GM18505 (cell line): ENCODE data around the gene FPR3.
"Not testable (repeated sequence)": the region's sequence is repeated elsewhere in the genome, so short reads cannot be mapped to it uniquely, and the experiment has no call there.

Experiments
- ATAC-seq: cut with Tn5 transposase; IDR thresholded peaks from one replicate; pipeline ENCODE4 v1.9.1; 2021; ENCODE audit not compliant: unreplicated experiment
- POLR2A ChIP-seq: IDR thresholded peaks from 4 replicates; pipeline ENCODE4 v1.6.1; 2011; ENCODE audit warnings: borderline replicate concordance; ENCODE audit not compliant: insufficient read depth, insufficient read length; ENCODE audit errors: extremely low read depth

Gene FPR3, protein sequence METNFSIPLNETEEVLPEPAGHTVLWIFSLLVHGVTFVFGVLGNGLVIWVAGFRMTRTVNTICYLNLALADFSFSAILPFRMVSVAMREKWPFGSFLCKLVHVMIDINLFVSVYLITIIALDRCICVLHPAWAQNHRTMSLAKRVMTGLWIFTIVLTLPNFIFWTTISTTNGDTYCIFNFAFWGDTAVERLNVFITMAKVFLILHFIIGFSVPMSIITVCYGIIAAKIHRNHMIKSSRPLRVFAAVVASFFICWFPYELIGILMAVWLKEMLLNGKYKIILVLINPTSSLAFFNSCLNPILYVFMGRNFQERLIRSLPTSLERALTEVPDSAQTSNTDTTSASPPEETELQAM

DNA sequence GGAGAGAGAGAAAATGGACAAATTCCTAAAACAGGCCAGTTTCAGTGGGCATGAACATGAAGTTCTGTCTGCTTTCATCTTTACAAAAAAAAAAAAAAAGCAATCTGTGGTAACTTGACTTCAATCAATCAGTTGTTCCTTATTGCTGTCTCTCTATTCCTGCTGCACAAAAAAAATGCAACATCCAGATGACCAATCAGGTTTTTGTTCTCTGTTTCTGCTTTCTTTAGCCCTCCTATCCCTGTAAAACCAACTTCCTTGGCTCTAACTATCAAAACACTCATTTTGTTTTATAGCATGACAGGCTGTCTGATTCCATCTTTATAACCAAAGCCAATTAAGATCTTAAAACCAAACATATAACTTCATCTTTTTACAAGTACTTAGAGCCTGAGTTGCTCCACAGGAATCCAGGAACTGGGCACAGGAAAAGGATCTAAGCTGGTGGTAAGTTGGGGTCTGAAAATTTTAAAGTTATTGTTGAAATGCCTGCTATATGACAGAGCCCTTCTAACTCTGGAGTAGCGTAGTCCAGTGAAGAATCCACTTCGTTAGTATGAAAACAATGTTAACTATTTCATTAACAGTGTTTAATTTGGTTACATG, at the start of gene FPR3:
Gene FPR3 (plus strand): TSS at position 273 of the 606 bp plus-strand sequence. CDS start 28,592 bp downstream, outside the sequence.
- ATAC-seq = no peak
- TF ChIP-seq POLR2A = no peak

DNA sequence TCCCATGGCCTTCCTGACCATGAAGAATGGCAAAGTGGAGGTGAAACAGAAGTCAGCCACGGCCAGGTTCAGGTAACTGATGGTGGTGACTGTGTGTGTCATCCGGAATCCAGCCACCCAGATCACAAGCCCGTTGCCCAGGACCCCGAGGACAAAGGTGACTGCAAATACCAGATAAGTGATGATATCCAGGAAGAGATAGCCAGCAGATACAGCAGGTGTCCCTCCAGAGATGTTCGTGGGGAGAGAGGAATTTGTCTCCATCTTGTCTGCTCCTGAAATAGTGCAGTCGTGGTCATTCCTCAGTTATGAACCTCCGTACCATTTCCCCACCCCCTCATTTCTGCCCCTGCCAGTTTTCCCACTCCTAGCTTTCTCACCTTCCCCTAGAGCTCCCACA, 48.2 kb upstream of the FPR3 start:
- no peak for TF ChIP-seq POLR2A
- ATAC-seq = no peak

DNA sequence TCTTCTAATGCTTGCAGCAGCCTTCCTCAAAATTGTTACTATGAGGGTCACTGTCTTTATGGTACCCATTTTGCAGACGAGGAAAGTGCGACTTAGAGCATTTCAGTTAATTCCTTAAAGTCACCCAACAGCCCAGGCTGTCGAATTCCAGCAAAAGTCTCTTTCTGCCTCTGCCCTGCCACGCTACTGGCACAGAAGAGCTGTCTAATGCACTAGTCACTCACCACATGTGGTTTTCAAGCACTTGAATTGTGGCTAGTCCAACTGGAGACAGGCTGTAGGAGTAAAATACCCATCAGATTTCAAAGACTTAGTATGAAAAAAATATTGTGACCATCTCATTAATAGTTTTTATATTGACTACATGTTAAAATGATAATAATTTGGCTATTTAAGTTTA, 45.0 kb upstream of the FPR3 start:
- ATAC-seq = no peak
- TF ChIP-seq POLR2A = no peak

DNA sequence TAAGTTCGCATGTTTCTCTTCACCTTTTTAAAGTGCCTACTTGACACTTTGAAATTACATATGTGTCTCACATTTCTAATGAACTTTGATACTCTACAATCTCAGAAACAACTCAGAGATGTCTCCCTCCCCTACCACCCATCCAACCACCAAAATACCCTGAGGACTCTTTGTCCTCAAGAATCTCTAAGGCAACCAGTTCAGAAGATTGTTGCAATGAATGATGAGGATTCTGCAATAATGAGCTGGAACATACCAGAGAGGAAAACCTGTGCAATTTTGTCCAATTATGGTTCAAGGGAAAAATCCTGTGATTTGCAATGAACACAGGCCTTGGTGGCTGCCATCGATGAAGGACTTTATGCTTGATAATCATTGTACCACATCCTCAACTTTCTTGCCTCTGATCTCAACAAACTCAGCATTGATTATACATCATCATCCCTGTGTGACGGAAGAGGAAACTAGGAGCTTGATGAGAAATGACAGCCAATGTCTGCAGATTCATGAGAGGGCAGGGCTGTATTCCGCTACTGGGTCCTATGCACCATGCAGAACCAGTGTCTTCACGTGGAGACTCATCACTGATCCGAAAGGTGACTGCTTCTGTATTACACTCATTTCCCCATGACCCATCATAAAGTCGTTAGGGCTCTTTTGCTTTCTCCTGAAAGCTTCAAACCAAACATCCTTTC, 44.4 kb upstream of the FPR3 start:
- no peak for TF ChIP-seq POLR2A
- ATAC-seq = no peak

DNA sequence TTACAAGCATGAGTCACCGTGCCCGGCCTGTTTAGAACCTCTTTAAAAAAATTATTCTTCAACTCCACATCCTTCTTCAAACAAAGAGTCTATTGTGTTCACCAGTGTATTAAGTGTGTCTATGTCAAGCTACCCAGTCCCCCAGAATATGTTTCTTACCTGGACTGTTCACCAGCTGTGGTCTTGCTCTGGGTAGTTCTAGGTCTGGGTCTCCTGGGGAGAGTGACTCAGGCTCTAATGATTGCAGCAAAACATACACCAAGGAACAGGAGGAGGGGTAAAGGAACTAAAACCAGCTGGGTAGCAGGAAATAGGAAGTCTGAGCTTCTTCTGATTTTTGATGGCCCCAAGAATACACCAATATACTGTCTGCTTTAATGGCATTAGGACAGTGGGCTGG, 43.3 kb upstream of the FPR3 start, which contains the start of gene FPR1:
Gene FPR1 (minus strand): TSS at position 224 of the 400 bp plus-strand sequence. CDS start 4,884 bp downstream, outside the sequence.
- no peak for ATAC-seq
- no peak for TF ChIP-seq POLR2A

DNA sequence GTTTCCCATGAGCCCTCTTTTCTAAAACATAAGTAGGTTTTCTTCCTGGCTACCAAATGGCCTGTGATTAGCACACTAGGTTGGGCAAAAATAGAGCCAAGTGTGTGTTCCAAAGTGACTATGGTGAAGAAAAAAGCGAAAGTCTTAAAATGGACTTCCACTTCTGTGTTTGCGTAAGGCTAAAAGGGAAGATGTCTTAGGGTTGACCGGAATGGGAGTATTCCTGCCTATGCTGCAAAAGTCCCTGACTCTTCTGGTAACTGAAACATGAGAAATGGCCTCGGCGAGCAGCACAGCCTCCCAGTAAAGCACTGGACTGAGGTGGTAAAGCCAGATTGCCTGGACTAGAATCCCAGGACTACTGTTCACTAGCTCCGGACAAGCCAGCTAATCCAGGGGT, 40.8 kb upstream of the FPR3 start:
- TF ChIP-seq POLR2A = no peak

DNA sequence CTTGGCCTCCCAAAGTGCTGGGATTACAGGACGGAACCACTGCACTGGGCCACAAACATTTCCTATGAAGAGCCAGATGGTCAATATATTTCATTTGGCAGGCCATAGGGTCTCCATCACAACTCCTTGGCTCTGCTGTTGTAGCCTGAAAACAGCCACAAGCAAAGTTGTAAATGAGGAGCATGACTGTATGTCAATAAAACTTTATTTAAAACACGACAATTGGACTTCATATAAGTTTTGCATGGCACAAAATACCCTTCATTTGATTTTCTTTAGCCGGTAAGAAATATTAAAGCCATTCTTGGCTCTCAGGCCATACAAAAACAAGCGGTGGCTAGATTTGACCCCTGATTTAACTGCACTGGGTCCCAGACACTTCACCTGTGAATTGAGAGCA, 40.2 kb upstream of the FPR3 start:
- ATAC-seq = no peak
- no peak for TF ChIP-seq POLR2A

More for the DNA sequence above, 40.8 kb upstream of the FPR3 start:
- no peak for ATAC-seq

DNA sequence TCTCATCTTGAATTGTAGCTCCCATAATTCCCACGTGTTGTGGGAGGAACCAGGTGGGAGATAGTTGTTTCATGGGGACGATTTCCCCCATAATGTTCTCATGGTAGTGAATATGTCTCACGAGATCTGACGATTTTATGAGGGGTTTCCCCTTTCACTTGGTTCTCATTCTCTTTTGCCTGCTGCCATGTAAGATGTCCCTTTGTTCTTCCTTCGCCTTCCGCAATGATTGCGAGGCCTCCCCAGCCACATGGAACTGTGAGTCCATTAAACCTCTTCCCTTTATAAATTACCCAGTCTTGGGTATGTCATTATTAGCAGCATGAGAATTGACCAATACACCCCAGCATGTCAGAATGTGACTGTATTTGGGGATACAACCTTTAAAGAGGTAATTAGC, 39.4 kb upstream of the FPR3 start:
- TF ChIP-seq POLR2A = no peak
- ATAC-seq = no peak

DNA sequence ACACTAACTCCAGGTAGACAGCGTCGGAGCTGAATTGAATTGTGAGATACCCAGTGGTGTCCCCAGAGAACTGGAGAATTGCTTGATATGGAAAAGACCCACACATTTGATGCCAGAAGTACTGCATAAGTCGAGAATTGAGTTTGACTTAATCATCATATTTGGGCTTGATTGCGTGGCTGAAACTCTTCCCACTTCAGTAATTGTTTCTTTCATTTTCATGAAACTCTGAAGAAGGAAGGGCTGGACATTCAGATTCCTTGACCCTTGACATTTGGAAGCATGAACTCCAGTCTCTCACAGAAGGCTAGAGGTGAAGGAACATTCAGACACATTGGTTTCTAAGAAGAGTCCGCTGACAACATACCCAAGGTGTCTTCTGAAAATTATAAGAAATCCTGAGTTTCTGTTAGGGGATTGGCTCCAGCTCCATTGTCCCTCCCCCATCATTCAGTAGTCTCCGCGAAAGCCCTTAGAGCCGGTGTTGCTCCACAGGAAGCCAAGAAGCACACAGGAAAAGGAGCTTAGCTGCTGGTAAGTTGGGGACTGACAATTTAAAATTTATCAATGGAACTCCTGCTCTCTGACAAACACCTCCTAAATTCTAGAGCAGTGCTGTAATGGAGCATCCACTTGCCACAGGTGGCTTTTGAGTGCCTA, 34.1 kb upstream of the FPR3 start, which contains the start of gene FPR2:
Gene FPR2 (plus strand): TSS at position 484 of the 660 bp plus-strand sequence. CDS start 7,479 bp downstream, outside the sequence.
- ATAC-seq = no peak
- TF ChIP-seq POLR2A = no peak

DNA sequence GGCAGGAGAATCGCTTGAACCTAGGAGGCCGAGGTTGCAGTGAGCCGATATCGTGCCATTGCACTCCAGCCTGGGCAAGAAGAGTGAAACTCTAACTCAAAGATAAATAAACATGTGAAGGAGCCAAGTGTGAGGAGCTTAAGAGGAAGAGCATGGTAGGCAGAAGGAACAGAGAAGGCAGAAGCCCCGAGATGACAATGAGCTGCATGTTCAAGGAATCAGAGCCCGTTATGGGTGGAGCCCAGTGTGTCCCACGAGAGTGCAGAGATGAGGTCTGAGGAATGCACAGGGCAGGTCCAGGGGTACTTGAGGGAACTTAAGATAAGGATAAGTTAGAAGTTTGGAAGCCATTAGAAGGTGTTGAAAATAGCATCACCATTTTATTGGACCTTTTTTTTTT, 33.3 kb upstream of the FPR3 start:
- TF ChIP-seq POLR2A = no peak
- ATAC-seq = no peak

DNA sequence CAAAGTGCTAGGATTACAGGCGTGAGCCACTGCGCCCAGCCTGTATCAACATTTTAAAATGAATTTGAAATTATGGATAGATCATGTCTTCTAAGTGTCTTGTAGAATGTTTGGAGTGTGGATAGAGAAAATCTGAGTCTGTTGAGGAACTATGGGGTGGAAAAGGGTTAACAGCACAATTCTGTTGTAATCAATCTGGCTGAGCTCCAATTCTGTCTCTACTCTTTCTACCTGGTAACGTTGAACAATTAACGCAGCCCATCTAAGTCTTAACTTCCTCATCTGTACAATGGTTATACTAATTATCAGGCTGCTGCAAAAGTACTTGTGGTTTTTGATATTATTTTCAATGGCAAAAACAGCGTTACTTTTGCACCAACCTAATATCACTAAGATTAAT, 29.9 kb upstream of the FPR3 start:
- TF ChIP-seq POLR2A = no peak

DNA sequence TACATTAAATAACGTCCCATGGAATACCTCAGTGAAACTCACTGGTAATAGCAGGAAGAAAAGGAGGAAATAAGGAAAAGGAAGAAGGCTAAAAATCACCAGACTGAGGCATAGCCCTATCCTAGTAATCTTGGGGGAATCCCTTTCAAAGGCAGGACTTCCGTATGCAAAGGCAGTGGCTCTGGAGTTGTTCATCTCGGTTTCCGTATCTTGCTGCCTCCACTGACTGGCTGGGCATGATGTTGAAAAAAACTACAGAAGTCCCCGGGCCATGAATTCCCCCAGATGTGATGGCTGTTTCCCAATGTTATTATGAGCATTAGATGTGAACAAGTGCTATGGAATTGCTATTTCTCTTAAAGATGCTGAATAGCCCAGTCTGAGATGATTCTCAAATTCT, 28.5 kb upstream of the FPR3 start:
- ATAC-seq = no peak
- TF ChIP-seq POLR2A = no peak

More for the DNA sequence above, 29.9 kb upstream of the FPR3 start:
- no peak for ATAC-seq

DNA sequence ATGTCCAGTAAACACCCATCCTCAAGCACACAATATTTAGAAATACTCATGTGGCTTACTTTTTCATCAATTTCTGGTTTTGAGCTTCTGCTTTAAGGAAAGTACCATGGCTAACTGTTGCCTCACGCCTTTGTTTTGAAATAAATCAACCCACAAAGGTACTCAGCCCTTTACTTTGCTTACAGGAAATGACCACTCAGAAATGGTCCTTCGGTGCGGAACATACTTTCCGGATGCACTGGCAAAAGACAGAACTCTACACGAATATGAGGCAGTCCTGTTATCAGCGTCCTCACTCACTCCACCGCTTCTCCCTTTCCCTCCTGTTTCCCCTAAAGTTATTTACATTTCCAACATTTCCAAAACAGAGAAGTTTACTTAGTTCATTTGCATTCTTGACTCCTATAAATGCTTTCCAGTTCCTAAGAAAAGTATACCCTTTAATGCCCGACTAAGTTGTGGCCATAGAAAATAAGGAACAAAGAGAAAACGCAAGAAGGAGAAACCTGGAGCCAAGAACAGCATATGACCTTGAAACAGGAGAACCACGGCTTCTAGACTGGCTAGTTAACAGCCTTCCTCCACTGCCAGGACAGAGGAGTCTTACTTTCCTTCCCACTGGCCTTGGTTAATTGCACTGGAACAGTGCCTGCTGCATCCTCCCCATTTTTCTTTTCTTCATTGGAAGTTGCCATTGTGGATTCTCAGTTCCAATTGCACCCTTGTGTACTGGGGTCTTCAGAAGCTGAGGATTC, 23.4 kb upstream of the FPR3 start:
- no peak for ATAC-seq
- TF ChIP-seq POLR2A = no peak

DNA sequence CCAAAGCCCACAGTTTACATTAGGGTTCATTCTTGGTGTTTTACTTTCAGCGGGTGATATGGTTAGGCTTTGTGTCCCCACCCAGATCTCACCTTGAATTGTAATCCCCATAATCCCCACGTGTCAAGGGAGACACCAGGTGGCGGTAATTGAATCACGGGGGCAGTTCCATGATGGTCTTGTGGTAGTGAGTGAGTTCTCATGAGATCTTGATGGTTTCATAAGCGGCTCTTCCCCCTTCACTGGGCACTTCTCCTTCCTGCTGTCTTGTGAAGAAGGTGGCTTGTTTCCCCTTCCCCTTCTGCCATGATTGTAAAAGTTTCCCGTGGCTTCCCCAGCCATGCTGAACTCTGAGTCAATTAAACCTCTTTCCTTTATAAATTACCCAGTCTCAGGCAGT, 22.0 kb upstream of the FPR3 start:
- no peak for ATAC-seq
- no peak for TF ChIP-seq POLR2A

DNA sequence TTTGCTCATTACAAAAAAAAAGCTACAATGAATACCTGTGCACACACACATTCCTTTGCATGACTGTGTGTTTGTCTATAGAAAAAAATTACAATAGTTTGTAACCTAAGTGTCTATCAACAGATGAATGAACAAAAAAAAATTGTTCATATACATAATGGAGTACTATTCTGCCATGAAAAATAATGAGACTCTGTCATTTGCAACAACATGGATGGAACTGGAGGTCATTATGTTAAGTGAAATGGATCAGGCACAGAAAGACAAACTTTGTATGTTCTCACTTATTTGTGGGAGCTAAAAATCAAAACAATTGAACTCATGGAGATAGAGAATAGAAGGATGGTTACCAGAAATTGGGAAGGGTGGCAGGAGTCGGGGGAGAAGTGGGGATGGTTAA, 18.4 kb upstream of the FPR3 start:
- not testable (repeated sequence) for ATAC-seq
